Activated T-helper 17 cell treated with anti-CD3 and anti-CD28 coated beads, Interleukin-2, amount 50 U/mL, for 72 hours (primary cell): ENCODE data around the gene DBNDD2. TPM values are rescaled to one million over a fixed set of nuclear protein-coding genes. Genes with fewer than 3 reads are reported as not detected.

Experiments
- ATAC-seq: fragments of 150-1000 bp; cut with Tn5 transposase; replicated peaks from 2 replicates; pipeline ENCODE4 v1.10.0; 2021; ENCODE audit warnings: mild to moderate bottlenecking, moderate library complexity
- H3K27ac Mint-ChIP-seq: one replicate; pipeline ENCODE4 v1.8.0; 2022; ENCODE audit warnings: mixed read lengths
- H3K27me3 Mint-ChIP-seq: one replicate; pipeline ENCODE4 v1.8.0; 2022; ENCODE audit warnings: mixed read lengths
- H3K36me3 Mint-ChIP-seq: one replicate; pipeline ENCODE4 v1.8.0; 2022; ENCODE audit warnings: low read depth, mild to moderate bottlenecking, mixed read lengths
- H3K4me1 Mint-ChIP-seq: one replicate; pipeline ENCODE4 v1.8.0; 2022; ENCODE audit warnings: mixed read lengths
- H3K4me3 Mint-ChIP-seq: one replicate; pipeline ENCODE4 v1.8.0; 2022; ENCODE audit warnings: mild to moderate bottlenecking, mixed read lengths
- H3K9me3 Mint-ChIP-seq: one replicate; pipeline ENCODE4 v1.8.0; 2022; ENCODE audit warnings: mixed read lengths
- total RNA-seq, 2 donors: library from RNA; stranded (reverse); gene quantifications; one replicate each; pipeline ENCODE4 v1.2.3, GENCODE V29; 2022

DBNDD2 gene
- total RNA-seq, 2 donors from 2014 or later: 4.6 to 12.5 TPM

DNA sequence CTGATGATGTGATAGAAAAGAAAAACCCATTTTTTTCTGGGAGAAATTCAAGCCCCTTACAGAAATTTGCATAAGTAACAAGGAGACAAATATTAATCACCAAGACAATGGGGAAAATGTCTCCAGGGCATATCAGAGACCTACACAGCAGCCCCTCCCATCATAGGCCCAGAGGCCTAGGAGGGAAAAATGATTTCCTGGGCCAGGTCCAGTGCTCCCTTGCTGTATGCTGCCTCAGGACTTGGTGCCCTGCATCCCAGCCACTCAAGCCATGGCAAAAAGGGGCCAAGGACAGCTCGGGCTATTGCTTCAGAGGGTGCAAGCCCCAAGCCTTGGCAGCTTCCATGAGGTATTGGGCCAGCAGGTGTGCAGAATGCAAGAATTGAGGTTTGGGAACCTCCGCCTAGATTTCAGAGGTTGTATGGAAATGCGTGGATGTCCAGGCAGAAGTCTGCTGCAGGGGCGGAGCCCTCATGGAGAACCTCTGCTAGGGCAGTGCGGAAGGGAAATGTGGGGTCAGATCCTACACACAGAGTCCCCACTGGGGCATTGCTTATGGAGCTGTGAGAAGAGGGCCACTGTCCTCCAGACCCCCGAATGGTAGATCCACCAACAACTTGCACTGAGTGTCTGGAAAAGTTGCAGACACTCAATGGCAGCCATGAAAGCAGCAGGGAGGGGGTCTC is 7.6 kb upstream of the DBNDD2 start:
- ATAC-seq: no peak
- Mint-ChIP-seq H3K36me3 (peaks cover 13% of the 10 kb centered on the region), H3K27me3 (no peaks in the 10 kb centered on the region), H3K27ac (no peak overlapping the region), H3K4me3 (no peak overlapping the region), H3K4me1 (peaks cover 9% of the 10 kb centered on the region), H3K9me3 (peaks cover 6% of the 10 kb centered on the region)

DNA sequence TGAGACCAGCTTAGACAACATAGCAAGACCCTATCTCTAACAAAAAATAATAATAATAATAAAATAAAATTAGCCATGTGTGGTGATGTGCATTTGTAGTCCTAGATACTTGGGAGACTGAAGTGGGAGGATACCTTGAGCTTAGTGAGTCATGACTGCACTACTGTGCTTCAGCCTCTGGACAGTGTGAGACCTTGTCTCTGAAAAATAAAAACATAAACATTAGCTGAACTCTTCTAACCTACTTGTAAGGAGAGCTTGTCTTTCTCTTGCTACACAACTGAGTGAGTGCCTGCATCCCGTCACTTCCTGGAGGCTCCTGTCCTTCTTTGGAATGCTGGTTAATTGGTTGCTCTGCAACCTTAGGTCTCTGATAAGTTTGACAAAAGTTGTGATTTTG is 5.1 kb upstream of the DBNDD2 start:
- no peak for ATAC-seq
- Mint-ChIP-seq H3K27me3 (no peaks in the 10 kb centered on the region), H3K36me3 (peaks cover 7% of the 10 kb centered on the region), H3K4me3 (no peak overlapping the region), H3K4me1 (peaks cover 9% of the 10 kb centered on the region), H3K27ac (no peak overlapping the region), H3K9me3 (peaks cover 6% of the 10 kb centered on the region)

DNA sequence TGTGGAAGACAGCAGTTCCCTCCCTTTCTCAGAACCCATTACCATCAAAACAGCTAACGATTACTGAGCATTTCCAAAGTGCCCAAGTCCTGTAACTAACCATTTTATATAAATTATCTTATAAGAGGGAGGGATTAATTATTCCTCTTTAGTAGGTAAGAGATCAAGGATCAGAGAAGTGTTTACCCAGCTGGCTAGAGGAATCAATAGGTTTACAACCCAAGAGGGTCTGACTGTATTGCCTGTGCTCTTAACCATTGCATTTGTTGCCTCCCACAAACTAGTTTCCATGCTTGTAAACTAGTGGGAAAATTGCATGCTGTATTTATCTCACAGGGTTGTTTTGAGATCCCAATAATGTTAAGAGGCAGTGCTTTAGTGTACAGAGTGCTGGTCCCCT is 3.7 kb upstream of the DBNDD2 start:
- ATAC-seq: no peak
- Mint-ChIP-seq H3K27ac (no peak overlapping the region), H3K4me3 (peak overlapping the region; percentile 71), H3K27me3 (no peaks in the 10 kb centered on the region), H3K36me3 (peaks cover 7% of the 10 kb centered on the region), H3K4me1 (peaks cover 9% of the 10 kb centered on the region), H3K9me3 (peaks cover 6% of the 10 kb centered on the region)

- Mint-ChIP-seq H3K27me3 (no peaks in the 10 kb centered on the region), H3K9me3 (no peaks in the 10 kb centered on the region), H3K36me3 (no peaks in the 10 kb centered on the region), H3K27ac (no peak overlapping the region), H3K4me3 (peak overlapping the region; percentile 71), H3K4me1 (peaks cover 9% of the 10 kb centered on the region)
- ATAC-seq: peak; percentile 41
Measured at GRCh38 chr20:45405571-45406259, 2.4 kb upstream of the DBNDD2 start.

DNA sequence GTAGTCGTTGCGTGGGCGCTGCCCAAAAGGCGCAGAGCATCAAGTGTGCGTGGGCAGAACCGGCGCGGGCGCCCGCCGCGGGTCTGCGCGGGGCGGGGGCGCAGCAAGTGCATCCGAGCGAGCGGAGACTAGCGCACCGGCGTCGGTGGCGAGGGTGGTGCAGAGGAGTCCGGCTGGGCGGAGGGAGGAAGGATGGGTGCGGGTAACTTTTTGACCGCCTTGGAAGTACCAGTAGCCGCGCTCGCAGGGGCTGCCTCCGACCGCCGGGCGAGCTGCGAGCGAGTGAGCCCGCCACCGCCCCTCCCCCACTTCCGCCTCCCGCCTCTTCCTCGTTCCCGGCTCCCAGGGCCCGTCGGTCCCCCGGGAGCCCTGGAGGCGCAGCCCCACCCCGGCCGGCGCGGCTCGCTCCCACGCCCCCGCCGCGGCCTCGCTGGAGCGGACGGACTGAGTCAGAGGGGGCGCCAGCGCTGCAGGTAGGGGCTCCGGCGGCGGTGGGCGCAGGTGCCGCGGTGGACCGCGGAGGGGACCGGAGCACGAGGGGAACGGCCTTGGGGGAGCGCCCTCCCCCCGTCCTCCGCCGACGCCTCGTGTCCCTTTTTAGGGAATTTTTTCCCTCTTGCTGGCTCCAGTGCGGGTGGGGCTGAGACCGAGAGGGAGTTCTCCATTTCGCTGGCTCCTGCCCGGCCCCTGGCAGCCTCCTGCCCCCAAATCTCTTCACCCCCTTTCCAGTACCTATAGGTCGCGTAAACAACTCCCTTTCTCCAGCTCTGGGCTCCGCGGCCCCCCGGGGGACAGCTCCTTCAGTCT is 1.6 kb upstream of the DBNDD2 start:
- Mint-ChIP-seq H3K4me3 (peak overlapping the region; percentile 71), H3K9me3 (no peaks in the 10 kb centered on the region), H3K4me1 (peaks cover 9% of the 10 kb centered on the region), H3K27me3 (no peaks in the 10 kb centered on the region), H3K27ac (no peak overlapping the region), H3K36me3 (no peaks in the 10 kb centered on the region)
- peak; percentile 64 for ATAC-seq

GRCh38 chr20:45407067-45407745 is 883 bp upstream of the DBNDD2 start:
- peak; percentile 10 for ATAC-seq
- H3K36me3 Mint-ChIP-seq: no peaks in the 10 kb centered on the region
- H3K4me3 Mint-ChIP-seq: peak overlapping the region; percentile 57
- H3K4me1 Mint-ChIP-seq: peaks cover 9% of the 10 kb centered on the region
- H3K27me3 Mint-ChIP-seq: no peaks in the 10 kb centered on the region
- no peaks in the 10 kb centered on the region for H3K9me3 Mint-ChIP-seq
- H3K27ac Mint-ChIP-seq: no peak overlapping the region

- Mint-ChIP-seq H3K36me3 (no peaks in the 10 kb centered on the region), H3K4me1 (peaks cover 5% of the 10 kb centered on the region), H3K27ac (no peak overlapping the region), H3K27me3 (no peaks in the 10 kb centered on the region), H3K9me3 (no peaks in the 10 kb centered on the region), H3K4me3 (no peak overlapping the region)
- no peak for ATAC-seq
Measured at GRCh38 chr20:45408646-45409213, 641 bp downstream of the DBNDD2 start.

- no peak overlapping the region for H3K4me3 Mint-ChIP-seq
- H3K27me3 Mint-ChIP-seq: no peaks in the 10 kb centered on the region
- H3K4me1 Mint-ChIP-seq: peaks cover 3% of the 10 kb centered on the region
- no peak for ATAC-seq
- no peak overlapping the region for H3K27ac Mint-ChIP-seq
- H3K36me3 Mint-ChIP-seq: no peaks in the 10 kb centered on the region
- no peaks in the 10 kb centered on the region for H3K9me3 Mint-ChIP-seq
Measured at GRCh38 chr20:45409521-45410272, 1.6 kb downstream of the DBNDD2 start.

GRCh38 chr20:45410887-45411286 is 2.8 kb downstream of the DBNDD2 start:
- Mint-ChIP-seq H3K9me3 (no peaks in the 10 kb centered on the region), H3K36me3 (no peaks in the 10 kb centered on the region), H3K27ac (no peak overlapping the region), H3K4me3 (no peak overlapping the region), H3K4me1 (peaks cover 6% of the 10 kb centered on the region), H3K27me3 (no peaks in the 10 kb centered on the region)
- no peak for ATAC-seq

DNA sequence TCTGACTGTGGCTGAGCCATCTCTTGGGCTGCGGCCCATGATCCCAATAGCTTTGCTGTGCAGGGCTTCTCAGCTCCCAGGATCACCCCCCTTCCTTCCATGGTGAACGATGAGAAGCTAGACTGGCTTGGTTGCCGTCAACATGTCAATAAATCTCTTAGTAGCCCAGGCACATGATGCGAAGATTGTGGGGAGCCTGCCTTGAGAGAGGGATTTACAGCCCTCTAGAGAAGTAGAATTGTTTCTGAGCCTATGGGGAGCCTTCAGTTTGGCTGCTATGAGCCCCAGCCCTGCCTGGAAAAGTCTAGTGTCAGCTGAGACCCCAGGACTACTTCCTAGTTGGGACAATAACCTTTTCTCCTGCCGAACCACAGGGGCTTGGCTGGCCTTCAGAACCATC is 4.6 kb downstream of the DBNDD2 start:
- Mint-ChIP-seq H3K36me3 (peaks cover 6% of the 10 kb centered on the region), H3K4me1 (peaks cover 6% of the 10 kb centered on the region), H3K27ac (no peak overlapping the region), H3K27me3 (no peaks in the 10 kb centered on the region), H3K4me3 (no peak overlapping the region), H3K9me3 (no peaks in the 10 kb centered on the region)
- no peak for ATAC-seq

DNA sequence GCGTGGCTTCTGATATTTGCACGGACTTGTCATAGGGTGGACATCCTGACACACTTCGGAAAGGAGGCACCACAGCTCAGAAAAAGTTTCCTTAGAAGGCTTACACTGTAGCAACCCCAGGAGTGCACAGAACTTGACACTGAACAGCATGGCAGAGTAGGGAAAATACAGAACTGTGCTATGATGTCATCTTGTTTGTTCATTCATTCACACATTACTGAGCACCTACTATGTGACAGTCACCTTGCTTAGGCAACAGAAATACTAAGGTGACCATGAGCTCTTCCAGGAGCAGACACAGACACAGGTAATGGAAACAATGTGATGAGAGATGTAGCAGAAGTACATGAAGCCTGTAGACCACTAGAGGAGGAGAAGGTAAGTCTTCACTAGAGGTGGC is 5.4 kb downstream of the DBNDD2 start:
- peaks cover 13% of the 10 kb centered on the region for H3K4me1 Mint-ChIP-seq
- no peak for ATAC-seq
- no peak overlapping the region for H3K27ac Mint-ChIP-seq
- H3K9me3 Mint-ChIP-seq: no peaks in the 10 kb centered on the region
- H3K27me3 Mint-ChIP-seq: no peaks in the 10 kb centered on the region
- no peak overlapping the region for H3K4me3 Mint-ChIP-seq
- H3K36me3 Mint-ChIP-seq: peaks cover 15% of the 10 kb centered on the region

DNA sequence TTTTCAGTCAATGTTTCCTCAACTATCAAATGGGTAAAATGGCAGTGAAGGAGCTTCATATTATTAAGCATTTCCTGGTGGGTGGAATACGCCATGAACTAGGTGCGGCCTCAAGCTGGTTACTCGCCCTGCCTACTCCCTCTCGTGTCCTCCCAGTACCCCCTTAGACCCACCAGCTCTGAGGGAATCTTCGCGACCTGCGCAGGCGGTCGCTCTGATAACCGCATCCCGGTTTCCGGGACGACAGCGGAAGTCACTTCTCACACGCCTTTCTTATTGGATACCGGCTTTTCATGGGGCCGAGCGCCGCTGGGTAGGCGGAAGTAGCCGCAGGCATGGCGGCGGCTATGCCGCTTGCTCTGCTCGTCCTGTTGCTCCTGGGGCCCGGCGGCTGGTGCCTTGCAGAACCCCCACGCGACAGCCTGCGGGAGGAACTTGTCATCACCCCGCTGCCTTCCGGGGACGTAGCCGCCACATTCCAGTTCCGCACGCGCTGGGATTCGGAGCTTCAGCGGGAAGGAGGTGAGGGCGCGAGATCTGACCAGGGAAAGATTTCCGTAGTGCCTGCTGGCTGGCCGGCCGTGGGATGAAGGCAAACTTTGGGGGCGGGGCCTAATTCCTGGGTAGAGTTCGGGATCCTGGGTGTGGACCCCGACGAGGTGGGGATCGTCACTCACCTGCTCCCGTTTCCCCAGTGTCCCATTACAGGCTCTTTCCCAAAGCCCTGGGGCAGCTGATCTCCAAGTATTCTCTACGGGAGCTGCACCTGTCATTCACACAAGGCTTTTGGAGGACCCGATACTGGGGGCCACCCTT is 7.9 kb downstream of the DBNDD2 start, which contains the start of gene PIGT:
Gene PIGT (plus strand): TSS at position 320 of the 816 bp plus-strand sequence. CDS start 16 bp downstream, at position 336.
- H3K27me3 Mint-ChIP-seq: no peaks in the 10 kb centered on the region
- H3K4me1 Mint-ChIP-seq: peaks cover 20% of the 10 kb centered on the region
- H3K36me3 Mint-ChIP-seq: peaks cover 40% of the 10 kb centered on the region

DNA sequence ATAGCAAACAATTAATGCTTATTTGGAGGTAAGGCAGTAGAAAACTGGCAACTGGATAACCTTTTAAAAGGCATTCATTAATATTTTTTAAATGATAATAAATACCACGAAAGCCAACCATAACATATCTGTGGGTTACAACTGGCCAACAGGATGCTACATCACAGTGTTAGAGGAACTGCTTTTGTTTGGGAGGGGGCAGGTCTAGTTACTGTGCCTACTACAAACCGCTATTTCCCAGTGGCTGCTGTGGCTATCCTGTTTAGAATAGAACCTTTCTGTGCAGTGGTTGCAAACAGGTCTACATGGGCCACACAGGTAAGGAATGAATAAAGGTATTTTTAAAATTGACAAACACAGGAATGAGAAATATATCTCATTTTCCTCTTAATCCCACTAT is 8.8 kb downstream of the DBNDD2 start:
- Mint-ChIP-seq H3K27me3 (no peaks in the 10 kb centered on the region), H3K36me3 (peaks cover 49% of the 10 kb centered on the region), H3K27ac (peak overlapping the region; percentile 97), H3K9me3 (no peaks in the 10 kb centered on the region), H3K4me3 (peak overlapping the region; percentile 95), H3K4me1 (peaks cover 20% of the 10 kb centered on the region)
- no peak for ATAC-seq

More for the DNA sequence above, 7.9 kb downstream of the DBNDD2 start, which contains the start of gene PIGT:
- peak; percentile 94 for ATAC-seq
- Mint-ChIP-seq H3K4me3 (peak within 1 kb of the TSS; percentile 95), H3K27ac (peak within 1 kb of the TSS; percentile 97), H3K9me3 (no peaks in the 10 kb centered on the region)
